Measurements from ENCODE around the gene LRRC75A. TPM values are rescaled to one million over a fixed set of nuclear protein-coding genes. Genes with fewer than 3 reads are reported as not detected.

The LRRC75A gene
- polyA plus RNA-seq, 4 donors, result 4.4 to 5.4 (median 4.9) TPM

GRCh38 chr17:16495561-16495960 is 3.6 kb upstream of the LRRC75A start:
- DNase-seq (ENCODE audit: low read depth in 4 of 4, low spot score in 2 of 4), result no peak

GRCh38 chr17:16494059-16494458 is 2.1 kb upstream of the LRRC75A start:
- no peak for DNase-seq (ENCODE audit: low read depth in 4 of 4, low spot score in 2 of 4)

- no peak for DNase-seq (ENCODE audit: low read depth in 4 of 4, low spot score in 2 of 4)
Measured at GRCh38 chr17:16493531-16494046, 1.6 kb upstream of the LRRC75A start.

GRCh38 chr17:16492613-16493530 is 879 bp upstream of the LRRC75A start:
- DNase-seq (ENCODE audit: low read depth in 4 of 4, low spot score in 2 of 4), result no peak

DNA sequence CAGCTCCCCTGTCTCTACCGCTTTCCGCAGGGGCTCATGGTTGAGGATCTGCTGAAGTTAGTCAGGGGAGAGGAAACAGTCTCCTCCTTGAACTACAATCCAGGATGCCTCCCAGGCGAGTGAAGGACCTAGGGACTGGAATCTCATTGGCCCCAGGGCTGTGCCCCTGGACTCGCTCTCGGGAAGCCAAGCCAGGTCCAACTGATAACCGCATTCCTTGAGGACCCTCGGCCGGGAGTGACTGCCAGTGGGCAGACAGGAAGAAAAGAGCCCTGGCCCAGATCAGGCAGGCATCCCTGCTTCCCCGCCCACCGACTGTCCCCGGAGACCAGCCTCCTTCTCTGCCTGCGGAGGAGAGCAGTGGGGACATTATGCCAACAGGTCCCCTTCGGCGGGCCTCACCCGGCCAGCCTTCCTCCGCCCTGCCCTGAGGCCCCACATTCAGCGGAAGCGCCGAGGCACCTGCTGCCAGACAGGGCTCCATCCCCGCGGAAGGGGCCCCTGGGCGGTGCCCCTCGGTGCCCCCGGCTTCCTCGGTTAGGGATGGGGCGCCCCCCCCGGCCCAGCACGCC is 776 bp downstream of the LRRC75A start:
- no peak for DNase-seq (ENCODE audit: low read depth in 4 of 4, low spot score in 2 of 4)

- no peak for DNase-seq (ENCODE audit: low read depth in 4 of 4, low spot score in 2 of 4)
Measured at GRCh38 chr17:16489431-16489830, 2.6 kb downstream of the LRRC75A start.

- DNase-seq (ENCODE audit: low read depth in 4 of 4, low spot score in 2 of 4), result no peak
Measured at GRCh38 chr17:16488968-16489337, 3.0 kb downstream of the LRRC75A start.

DNA sequence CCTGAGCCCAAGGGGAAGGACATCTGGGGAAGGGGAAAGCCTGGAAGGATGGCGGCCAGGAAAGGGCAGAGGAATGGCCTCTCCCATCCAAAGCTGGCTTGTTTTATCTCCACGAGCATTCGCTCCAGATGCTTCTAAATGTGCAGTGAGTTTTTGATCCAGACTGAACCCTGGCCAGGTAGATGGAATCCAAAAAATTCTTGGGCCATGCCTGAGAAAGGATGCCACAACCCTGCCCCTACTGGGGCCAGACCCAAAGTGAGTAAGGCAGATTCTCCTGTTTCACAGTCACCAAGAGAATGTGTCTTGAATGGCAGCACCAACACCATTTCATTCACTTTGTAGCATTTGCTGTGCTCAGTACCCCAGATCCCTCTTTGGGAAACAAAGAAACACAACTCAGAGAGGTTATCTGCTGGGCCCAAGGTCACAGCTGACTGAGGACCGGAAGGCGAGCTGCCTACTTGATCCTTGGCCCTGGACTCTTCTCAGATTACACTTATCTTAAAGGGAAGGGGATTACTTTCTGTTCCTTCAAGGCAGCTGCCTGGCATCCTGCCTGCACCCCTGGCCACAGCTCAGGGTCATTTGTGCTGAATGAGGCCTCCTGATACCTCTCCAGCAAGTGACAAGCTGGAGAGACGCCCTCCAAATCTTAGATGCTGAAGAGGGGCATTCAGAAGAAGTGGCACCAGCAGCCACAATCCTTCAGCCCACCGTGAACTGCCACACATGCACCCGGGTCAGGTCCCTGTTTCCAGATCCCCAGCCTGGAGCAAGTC is 3.6 kb downstream of the LRRC75A start:
- no peak for DNase-seq (ENCODE audit: low read depth in 4 of 4, low spot score in 2 of 4)

- no peak for DNase-seq (ENCODE audit: low read depth in 4 of 4, low spot score in 2 of 4)
Measured at GRCh38 chr17:16486373-16487250, 5.4 kb downstream of the LRRC75A start.

DNA sequence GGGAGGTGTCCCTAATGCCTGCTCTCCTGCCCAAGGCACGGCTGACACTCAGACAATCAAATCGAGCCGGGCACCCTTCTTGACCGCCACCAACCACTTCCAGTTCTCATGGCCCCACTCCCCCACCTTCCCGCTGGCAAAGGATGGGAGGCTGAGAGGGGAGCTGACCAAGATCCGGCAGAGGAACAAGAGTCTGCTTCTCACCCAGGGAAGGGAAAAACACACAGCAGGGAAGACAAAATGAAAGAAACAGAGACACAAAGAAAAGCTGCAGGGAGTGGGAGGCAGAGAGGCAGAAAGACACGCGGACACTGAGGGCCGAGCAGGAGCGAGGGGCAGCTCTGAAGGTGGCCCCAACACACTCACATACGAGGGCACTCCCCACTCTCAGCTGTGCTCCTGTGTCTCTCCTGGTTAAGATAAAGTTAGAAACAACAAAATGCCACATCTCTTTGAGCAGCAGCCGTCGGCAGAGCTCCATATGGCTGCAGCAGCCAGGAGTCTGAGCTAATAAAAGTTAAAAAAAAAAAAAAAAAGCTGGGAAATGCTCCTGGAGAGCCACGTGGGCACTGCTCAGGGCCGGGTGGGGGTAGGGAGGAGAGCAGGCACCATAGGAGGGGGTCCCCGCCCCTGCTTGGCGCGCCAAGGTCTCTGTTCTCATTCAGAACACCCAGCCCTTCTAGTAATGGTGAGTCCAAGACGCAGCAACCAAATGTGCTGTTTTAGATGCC is 7.4 kb downstream of the LRRC75A start:
- no peak for DNase-seq (ENCODE audit: low read depth in 4 of 4, low spot score in 2 of 4)

GRCh38 chr17:16483021-16483645 is 8.9 kb downstream of the LRRC75A start:
- DNase-seq (ENCODE audit: low read depth in 4 of 4, low spot score in 2 of 4), result no peak

GRCh38 chr17:16482253-16482652 is 9.7 kb downstream of the LRRC75A start:
- no peak for DNase-seq (ENCODE audit: low read depth in 4 of 4, low spot score in 2 of 4)

DNA sequence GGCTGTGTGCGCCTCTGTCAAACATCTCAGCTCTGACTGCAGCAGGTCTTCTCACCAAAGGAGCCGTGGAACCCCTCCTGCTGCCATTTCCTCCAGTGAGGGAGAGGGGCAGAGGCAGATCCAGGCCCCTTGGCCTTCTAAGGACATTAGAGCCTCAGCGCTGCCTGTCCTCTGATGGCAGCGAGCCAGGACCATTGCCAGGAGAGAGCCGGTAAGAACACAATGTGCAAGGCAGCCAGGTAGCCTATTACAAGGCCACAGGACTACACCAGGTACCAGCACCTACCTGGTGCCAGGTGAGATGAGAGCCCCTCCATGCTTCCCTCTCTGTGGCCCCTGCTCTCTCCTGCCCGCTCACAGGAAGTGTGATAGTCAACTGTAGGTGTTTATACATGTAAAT is 11.0 kb downstream of the LRRC75A start:
- DNase-seq (ENCODE audit: low read depth in 4 of 4, low spot score in 2 of 4), result no peak

- DNase-seq (ENCODE audit: low read depth in 4 of 4, low spot score in 2 of 4), result no peak
Measured at GRCh38 chr17:16479264-16479663, 12.7 kb downstream of the LRRC75A start.

- DNase-seq (ENCODE audit: low read depth in 4 of 4, low spot score in 2 of 4), result no peak
Measured at GRCh38 chr17:16478649-16479048, 13.3 kb downstream of the LRRC75A start.

GRCh38 chr17:16477666-16478065 is 14.3 kb downstream of the LRRC75A start:
- DNase-seq (ENCODE audit: low read depth in 4 of 4, low spot score in 2 of 4), result no peak

GRCh38 chr17:16477255-16477654 is 14.7 kb downstream of the LRRC75A start:
- DNase-seq (ENCODE audit: low read depth in 4 of 4, low spot score in 2 of 4), result no peak

DNA sequence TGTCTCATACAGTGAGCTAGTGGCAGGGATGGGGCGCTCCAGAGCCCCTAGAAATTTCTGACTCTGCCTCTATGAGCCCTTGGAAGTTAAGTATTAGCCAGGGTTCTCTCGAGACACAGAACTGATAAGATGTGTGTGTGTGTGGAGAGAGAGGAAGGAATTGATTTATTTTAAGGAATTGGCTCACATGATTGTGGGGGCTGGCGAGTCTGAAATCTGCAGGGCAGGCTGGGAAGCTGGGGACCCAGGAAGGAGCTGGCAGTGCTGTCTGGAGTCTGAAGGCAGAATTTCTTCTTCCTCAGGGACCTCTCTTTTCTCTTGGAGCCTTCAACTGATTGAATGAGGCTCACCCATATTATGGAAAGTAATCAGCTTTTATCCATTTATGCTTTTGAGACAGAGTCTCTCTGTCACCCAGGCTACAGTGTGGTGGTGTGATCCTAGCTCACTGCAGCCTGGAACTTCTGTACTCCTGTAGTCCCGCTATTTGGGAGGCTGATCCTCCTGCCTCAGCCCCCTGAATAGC is 16.8 kb downstream of the LRRC75A start:
- no peak for DNase-seq (ENCODE audit: low read depth in 4 of 4, low spot score in 2 of 4)
